ENCODE results near the gene ME3.
"Not testable (repeated sequence)": the region's sequence is repeated elsewhere in the genome, so short reads cannot be mapped to it uniquely, and the experiment has no call there.

Gene ME3

GRCh38 chr11:86587264-86588193 is 84.9 kb downstream of the ME3 start:
- DNase-seq (ENCODE audit: low read depth in 2 of 2), result no peak

GRCh38 chr11:86586307-86586706 is 86.1 kb downstream of the ME3 start:
- DNase-seq (ENCODE audit: low read depth in 2 of 2), result no peak

GRCh38 chr11:86582898-86583297 is 89.5 kb downstream of the ME3 start:
- DNase-seq (ENCODE audit: low read depth in 2 of 2), result no peak

GRCh38 chr11:86580535-86580934 is 91.9 kb downstream of the ME3 start:
- DNase-seq (ENCODE audit: low read depth in 2 of 2), result no peak

- DNase-seq (ENCODE audit: low read depth in 2 of 2), result no peak
These were observed 93.0 kb downstream of the ME3 start for GRCh38 chr11:86579406-86579731.

- DNase-seq (ENCODE audit: low read depth in 2 of 2), result no peak
These were observed 93.5 kb downstream of the ME3 start for GRCh38 chr11:86578727-86579405.

- DNase-seq (ENCODE audit: low read depth in 2 of 2), result no peak
These were observed 94.5 kb downstream of the ME3 start for GRCh38 chr11:86577644-86578636.

GRCh38 chr11:86576946-86577624 is 95.3 kb downstream of the ME3 start:
- no peak for DNase-seq (ENCODE audit: low read depth in 2 of 2)

- DNase-seq (ENCODE audit: low read depth in 2 of 2), result no peak
These were observed 96.5 kb downstream of the ME3 start for GRCh38 chr11:86575927-86576326.

- DNase-seq (ENCODE audit: low read depth in 2 of 2), result no peak
These were observed 97.1 kb downstream of the ME3 start for GRCh38 chr11:86575208-86575855.

- no peak for DNase-seq (ENCODE audit: low read depth in 2 of 2)
These were observed 97.8 kb downstream of the ME3 start for GRCh38 chr11:86574493-86575207.

- no peak for DNase-seq (ENCODE audit: low read depth in 2 of 2)
These were observed 101.0 kb downstream of the ME3 start for GRCh38 chr11:86571273-86571948.

- no peak for DNase-seq (ENCODE audit: low read depth in 2 of 2)
These were observed 102.0 kb downstream of the ME3 start for GRCh38 chr11:86570451-86570850.

GRCh38 chr11:86570020-86570419 is 102.4 kb downstream of the ME3 start:
- no peak for DNase-seq (ENCODE audit: low read depth in 2 of 2)

- DNase-seq (ENCODE audit: low read depth in 2 of 2), result no peak
These were observed 103.3 kb downstream of the ME3 start for GRCh38 chr11:86569109-86569508.

GRCh38 chr11:86565801-86566312 is 106.6 kb downstream of the ME3 start:
- no peak for DNase-seq (ENCODE audit: low read depth in 2 of 2)

- no peak for DNase-seq (ENCODE audit: low read depth in 2 of 2)
These were observed 107.0 kb downstream of the ME3 start for GRCh38 chr11:86565388-86565787.

GRCh38 chr11:86562842-86563241 is 109.6 kb downstream of the ME3 start:
- DNase-seq (ENCODE audit: low read depth in 2 of 2), result not testable (repeated sequence)

- no peak for DNase-seq (ENCODE audit: low read depth in 2 of 2)
These were observed 113.0 kb downstream of the ME3 start for GRCh38 chr11:86559311-86559945.
